Measurements from ENCODE around the gene PPA2. TPM values are rescaled to one million over a fixed set of nuclear protein-coding genes. Genes with fewer than 3 reads are reported as not detected.

The PPA2 gene
- total and polyA plus RNA-seq, 12 donors: 61.7 to 342 (median 112) TPM

GRCh38 chr4:105509714-105510113, 35.9 kb upstream of the PPA2 start:
- WGBS, 4 donors: 37 to 45% (median 43%) methylated on average over 1 of the region's 1 CpG
- Histone ChIP-seq H3K9me3 (replicated peaks in 1 of 3) (no peaks in the 10 kb centered on the region), H3K27me3 (no peaks in the 10 kb centered on the region), H3K4me3 (no peak overlapping the region), H3K4me1 (replicated peaks in 1 of 2) (no peaks in the 10 kb centered on the region), H3K27ac (no peak overlapping the region), H3K36me3 (replicated peaks in 1 of 2) (no peaks in the 10 kb centered on the region)
- TF ChIP-seq POLR2A (IDR thresholded peaks at IDR 0.05) (no peak), CTCF (IDR thresholded peaks at IDR 0.05) (no peak)
- intact Hi-C loops (cut with DNase I): no loop called here
- no peak for DNase-seq

- 83 to 88% (median 85%) methylated on average over 1 of the region's 1 CpG for WGBS, 4 donors
- Histone ChIP-seq H3K4me1 (replicated peaks in 1 of 2) (no peaks in the 10 kb centered on the region), H3K36me3 (replicated peaks in 1 of 2) (no peaks in the 10 kb centered on the region), H3K27ac (no peak overlapping the region), H3K9me3 (replicated peaks in 1 of 3) (no peaks in the 10 kb centered on the region), H3K27me3 (no peaks in the 10 kb centered on the region), H3K4me3 (no peak overlapping the region)
- no peak for DNase-seq
- no peak for TF ChIP-seq CTCF (IDR thresholded peaks at IDR 0.05)
- no peak for TF ChIP-seq POLR2A (IDR thresholded peaks at IDR 0.05)
- intact Hi-C loops (cut with DNase I): no loop called here
These were observed 35.4 kb upstream of the PPA2 start for GRCh38 chr4:105509291-105509690.

GRCh38 chr4:105504744-105505143, 30.9 kb upstream of the PPA2 start:
- Histone ChIP-seq H3K4me3 (no peak overlapping the region), H3K27ac (no peak overlapping the region), H3K4me1 (replicated peaks in 1 of 2) (no peaks in the 10 kb centered on the region), H3K27me3 (no peaks in the 10 kb centered on the region), H3K9me3 (replicated peaks in 1 of 3) (no peaks in the 10 kb centered on the region), H3K36me3 (replicated peaks in 1 of 2) (no peaks in the 10 kb centered on the region)
- WGBS, 4 donors: 51 to 66% (median 63%) methylated on average over 2 of the region's 2 CpGs
- intact Hi-C loops (cut with DNase I): no loop called here
- DNase-seq: no peak
- no peak for TF ChIP-seq CTCF (IDR thresholded peaks at IDR 0.05)
- no peak for TF ChIP-seq POLR2A (IDR thresholded peaks at IDR 0.05)

GRCh38 chr4:105503484-105503883, 29.6 kb upstream of the PPA2 start:
- intact Hi-C loops (cut with DNase I): no loop called here
- TF ChIP-seq POLR2A (IDR thresholded peaks at IDR 0.05): no peak
- H3K36me3 ChIP-seq (replicated peaks in 1 of 2): no peaks in the 10 kb centered on the region
- WGBS, 4 donors: 73 to 80% (median 76%) methylated on average over 2 of the region's 2 CpGs
- no peaks in the 10 kb centered on the region for H3K4me1 ChIP-seq (replicated peaks in 1 of 2)
- no peaks in the 10 kb centered on the region for H3K9me3 ChIP-seq (replicated peaks in 1 of 3)
- DNase-seq: no peak
- no peak overlapping the region for H3K27ac ChIP-seq
- H3K27me3 ChIP-seq: no peaks in the 10 kb centered on the region
- no peak overlapping the region for H3K4me3 ChIP-seq

- TF ChIP-seq POLR2A (IDR thresholded peaks at IDR 0.05) (no peak), CTCF (IDR thresholded peaks at IDR 0.05) (no peak)
- DNase-seq: no peak
- no peaks in the 10 kb centered on the region for H3K9me3 ChIP-seq (replicated peaks in 1 of 3)
- WGBS, 4 donors: 16 to 28% (median 25%) methylated on average over 2 of the region's 2 CpGs
- intact Hi-C loops (cut with DNase I): no loop called here
- no peaks in the 10 kb centered on the region for H3K4me1 ChIP-seq (replicated peaks in 1 of 2)
- H3K27me3 ChIP-seq: no peaks in the 10 kb centered on the region
- no peaks in the 10 kb centered on the region for H3K36me3 ChIP-seq (replicated peaks in 1 of 2)
- H3K27ac ChIP-seq: no peak overlapping the region
- no peak overlapping the region for H3K4me3 ChIP-seq
These were observed 23.0 kb upstream of the PPA2 start for GRCh38 chr4:105496899-105497298.

Data from adrenal gland (tissue), 12 donors.